IgD-negative memory B cell (primary cell): Measurements from ENCODE around the gene METRNL. TPM values are rescaled to one million over a fixed set of nuclear protein-coding genes. Genes with fewer than 3 reads are reported as not detected.
A peak's percentile ranks its signal among the peaks of the same experiment; 100 is the strongest.

Source experiments
- H3K27ac Mint-ChIP-seq, 3 donors: one replicate each; pipeline ENCODE4 v1.8.0; 2020 to 2022; ENCODE audit warnings: mild to moderate bottlenecking in 3 of 3, mixed read lengths in 3 of 3, moderate library complexity in 1 of 3
- H3K27me3 Mint-ChIP-seq: one replicate; pipeline ENCODE4 v1.8.0; 2021; ENCODE audit warnings: mixed read lengths
- H3K36me3 Mint-ChIP-seq: one replicate; pipeline ENCODE4 v1.8.0; 2020; ENCODE audit warnings: mild to moderate bottlenecking, mixed read lengths
- H3K4me1 Mint-ChIP-seq, 3 donors: one replicate each; pipeline ENCODE4 v1.8.0; 2020 to 2022; ENCODE audit warnings: mixed read lengths in 3 of 3, mild to moderate bottlenecking in 1 of 3
- H3K4me3 Mint-ChIP-seq, 4 donors: one replicate each; pipeline ENCODE4 v1.8.0; 2020 to 2022; ENCODE audit warnings: mild to moderate bottlenecking in 4 of 4, mixed read lengths in 4 of 4, moderate library complexity in 3 of 4
- H3K9me3 Mint-ChIP-seq, 3 donors: one replicate each; pipeline ENCODE4 v1.8.0; 2020 to 2021; ENCODE audit warnings: mixed read lengths in 3 of 3, mild to moderate bottlenecking in 1 of 3
- polyA plus RNA-seq: library from polyadenylated mRNA; unstranded; fragments of 300-500 nt; fragmentation: Illumina TruSeq; gene quantifications from one replicate; pipeline ENCODE4 v1.2.3, GENCODE V29; 2021

METRNL gene
- polyA plus RNA-seq, 1 donor from 2014 or later, result 2.1 TPM

DNA sequence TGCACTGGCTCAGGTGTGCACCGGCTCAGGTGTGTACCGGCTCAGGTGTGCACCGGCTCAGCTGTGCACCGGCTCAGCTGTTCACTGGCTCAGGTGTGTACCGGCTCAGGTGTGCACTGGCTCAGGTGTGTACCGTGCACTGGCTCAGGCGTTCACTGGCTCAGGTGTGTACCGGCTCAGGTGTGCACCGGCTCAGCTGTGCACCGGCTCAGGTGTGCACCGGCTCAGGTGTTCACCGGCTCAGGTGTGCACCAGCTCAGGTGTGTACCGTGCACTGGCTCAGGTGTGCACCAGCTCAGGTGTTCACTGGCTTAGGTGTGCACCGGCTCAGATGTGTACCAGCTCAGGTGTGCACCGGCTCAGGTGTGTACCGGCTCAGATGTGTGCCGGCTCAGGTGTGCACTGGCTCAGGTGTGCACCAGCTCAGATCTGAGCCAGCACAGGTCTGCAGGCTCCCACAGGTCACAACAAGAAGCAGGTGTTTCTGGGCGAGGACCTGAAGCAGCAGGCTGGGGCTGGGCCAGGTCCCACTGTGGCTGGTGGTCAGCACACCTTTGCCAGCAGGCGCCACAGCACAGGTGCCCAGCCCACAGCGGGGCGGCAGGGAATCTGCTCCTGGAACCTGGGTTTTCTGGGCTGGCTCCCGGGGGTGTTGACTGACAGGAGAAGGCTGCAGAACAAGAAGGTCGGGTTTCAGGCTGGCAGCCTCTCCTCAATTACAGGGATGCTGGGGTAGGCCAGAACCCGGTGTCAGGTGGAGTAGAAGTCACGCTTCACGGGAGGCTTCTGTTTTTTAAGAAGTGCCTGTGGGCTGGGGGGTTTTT, 17.2 kb downstream of the METRNL start:
- H3K9me3 Mint-ChIP-seq, result no peaks in the 10 kb centered on the region
- H3K4me1 Mint-ChIP-seq, result peaks cover 5 to 17% (median 5%) of the 10 kb centered on the region in 3 donors
- no peaks in the 10 kb centered on the region for H3K36me3 Mint-ChIP-seq
- H3K27me3 Mint-ChIP-seq, result peaks cover 11% of the 10 kb centered on the region
- peak overlapping the region in 2 of 3 donors; percentile 62 to 84 for H3K27ac Mint-ChIP-seq
- no peak overlapping the region for H3K4me3 Mint-ChIP-seq

DNA sequence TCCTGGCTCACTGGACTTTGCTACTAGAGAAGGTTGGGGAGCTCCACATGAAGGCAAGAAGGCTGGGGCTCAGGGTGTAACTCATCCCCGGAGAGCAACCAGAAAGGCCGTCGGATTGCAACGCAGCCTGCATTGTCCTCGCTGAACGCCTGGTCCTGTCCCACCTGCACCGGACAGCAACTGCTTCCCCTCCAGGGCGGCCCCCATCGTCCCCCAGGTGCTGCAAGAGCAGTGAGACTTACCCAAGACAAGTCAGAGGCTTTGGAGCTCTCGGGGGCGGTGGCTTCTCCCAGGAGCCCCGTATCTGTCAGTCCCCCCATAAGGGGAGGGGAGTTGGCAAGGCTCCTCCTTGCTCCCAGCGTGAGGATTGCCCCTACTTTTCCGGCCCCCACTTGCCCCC, 18.4 kb downstream of the METRNL start:
- peaks cover 5 to 17% (median 5%) of the 10 kb centered on the region in 3 donors for H3K4me1 Mint-ChIP-seq
- H3K36me3 Mint-ChIP-seq, result no peaks in the 10 kb centered on the region
- H3K4me3 Mint-ChIP-seq, result peak overlapping the region in 1 of 4 donors; percentile 60
- H3K27me3 Mint-ChIP-seq, result peaks cover 11% of the 10 kb centered on the region
- H3K27ac Mint-ChIP-seq, result peak overlapping the region in 1 of 3 donors; percentile 78
- no peaks in the 10 kb centered on the region for H3K9me3 Mint-ChIP-seq

DNA sequence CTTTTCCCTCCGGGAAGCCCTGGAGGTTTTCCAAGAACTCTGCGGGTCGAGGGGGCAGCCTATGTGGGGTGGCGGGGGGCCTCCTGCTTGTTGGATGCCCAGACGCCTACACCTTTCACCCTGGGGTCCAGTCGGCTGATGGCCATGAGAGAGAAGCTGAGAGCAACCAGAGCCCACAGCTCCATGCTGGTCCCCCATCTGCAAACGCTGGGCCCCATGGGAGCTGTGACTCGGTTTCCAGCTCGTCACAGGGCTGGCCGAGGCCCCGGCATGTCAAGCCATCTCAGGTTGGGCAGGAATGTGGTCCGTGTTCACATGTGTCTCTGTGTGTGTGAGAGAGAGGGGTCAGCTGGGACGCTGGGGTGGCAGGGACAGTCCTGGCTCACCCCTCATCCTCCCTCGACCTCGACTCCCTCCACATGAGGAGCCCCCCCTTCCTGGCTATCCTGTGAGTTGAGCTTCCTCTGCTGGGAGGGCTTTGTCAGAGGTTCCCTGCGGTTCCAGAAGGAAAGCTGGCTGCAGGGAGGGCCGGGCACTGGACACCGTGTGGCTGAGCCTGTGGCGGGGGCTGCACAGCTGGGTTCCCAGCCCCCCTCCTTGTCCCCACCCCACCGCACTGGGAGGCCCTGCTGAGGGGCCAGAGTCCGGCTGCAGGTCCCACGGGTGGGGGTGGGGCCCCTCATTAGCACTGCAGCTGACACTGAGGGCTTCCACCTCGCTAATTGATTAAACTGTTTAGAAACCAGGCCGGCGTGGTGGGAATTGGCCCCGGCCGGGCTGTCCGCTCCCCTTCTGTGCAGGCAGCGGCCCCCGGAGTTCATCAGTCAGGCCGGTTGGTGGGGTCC, 19.1 kb downstream of the METRNL start:
- Mint-ChIP-seq H3K27me3 (peaks cover 11% of the 10 kb centered on the region), H3K36me3 (no peaks in the 10 kb centered on the region), H3K27ac (peak overlapping the region in 1 of 3 donors; percentile 78), H3K4me3 (peak overlapping the region in 1 of 4 donors; percentile 66), H3K4me1 (peaks cover 5 to 17% (median 5%) of the 10 kb centered on the region in 3 donors), H3K9me3 (no peaks in the 10 kb centered on the region)

DNA sequence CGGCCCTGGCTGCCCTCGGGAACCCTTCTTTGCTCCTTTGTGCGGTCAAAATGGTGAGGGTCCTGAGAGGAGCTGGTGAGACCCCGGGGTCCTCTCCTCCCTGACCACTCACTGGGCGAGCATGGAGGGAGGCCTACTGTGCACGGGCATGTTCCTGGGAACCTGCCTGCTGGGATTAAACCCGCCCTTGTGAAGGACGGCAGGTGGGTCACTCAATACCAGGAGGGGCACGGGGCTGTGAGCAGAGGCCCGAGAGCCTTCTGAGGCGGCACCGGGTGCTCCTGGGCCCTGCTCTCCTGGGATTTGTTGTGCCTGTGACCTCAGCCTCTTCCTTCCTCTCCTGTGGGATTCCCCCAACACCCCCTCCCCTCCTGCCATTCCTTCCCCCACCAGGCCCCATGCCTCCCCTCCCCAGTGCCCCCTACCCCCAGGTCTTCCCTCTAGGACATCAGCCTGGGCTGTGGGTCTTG, 19.7 kb downstream of the METRNL start:
- Mint-ChIP-seq H3K36me3 (no peaks in the 10 kb centered on the region), H3K27me3 (peaks cover 11% of the 10 kb centered on the region), H3K9me3 (no peaks in the 10 kb centered on the region), H3K27ac (peak overlapping the region in 2 of 3 donors; percentile 39 to 58), H3K4me1 (peaks cover 5 to 17% (median 6%) of the 10 kb centered on the region in 3 donors), H3K4me3 (peak overlapping the region in 2 of 4 donors; percentile 75 to 85)

DNA sequence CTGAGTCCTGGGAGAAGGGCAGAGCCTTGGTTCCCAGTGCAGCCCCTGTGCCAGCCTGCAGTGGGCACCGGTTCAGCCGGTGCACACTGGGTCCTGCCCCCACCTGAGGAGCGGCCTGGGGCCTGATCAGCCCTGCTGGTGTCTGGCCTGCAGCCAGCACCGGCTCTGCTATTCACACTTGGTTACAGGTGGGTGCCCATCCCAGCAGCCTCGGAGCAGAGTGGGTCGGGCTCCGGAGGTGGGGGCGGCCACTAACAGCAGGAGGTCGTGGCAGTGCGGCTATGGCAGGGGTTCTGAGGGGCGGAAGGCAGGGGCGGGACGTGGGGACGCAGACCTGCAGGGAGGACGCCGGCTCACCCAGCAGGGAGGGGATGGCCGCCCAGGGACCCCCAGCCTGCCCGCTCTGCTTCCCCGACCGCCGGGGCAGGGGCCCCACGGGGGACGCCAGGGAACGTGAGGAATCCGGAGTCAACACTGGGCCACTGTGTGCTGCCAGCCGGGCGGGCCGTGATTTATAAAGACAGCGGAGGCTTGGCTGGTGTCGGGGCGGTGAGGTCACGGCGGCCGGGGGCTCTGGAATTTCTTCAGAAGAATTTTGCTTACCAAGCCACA, 20.3 kb downstream of the METRNL start:
- Mint-ChIP-seq H3K4me1 (peaks cover 5 to 17% (median 6%) of the 10 kb centered on the region in 3 donors), H3K27me3 (peaks cover 11% of the 10 kb centered on the region), H3K4me3 (peak overlapping the region in 3 of 4 donors; percentile 64 to 88 (median 85)), H3K27ac (peak overlapping the region in 2 of 3 donors; percentile 39 to 58), H3K36me3 (no peaks in the 10 kb centered on the region), H3K9me3 (no peaks in the 10 kb centered on the region)

DNA sequence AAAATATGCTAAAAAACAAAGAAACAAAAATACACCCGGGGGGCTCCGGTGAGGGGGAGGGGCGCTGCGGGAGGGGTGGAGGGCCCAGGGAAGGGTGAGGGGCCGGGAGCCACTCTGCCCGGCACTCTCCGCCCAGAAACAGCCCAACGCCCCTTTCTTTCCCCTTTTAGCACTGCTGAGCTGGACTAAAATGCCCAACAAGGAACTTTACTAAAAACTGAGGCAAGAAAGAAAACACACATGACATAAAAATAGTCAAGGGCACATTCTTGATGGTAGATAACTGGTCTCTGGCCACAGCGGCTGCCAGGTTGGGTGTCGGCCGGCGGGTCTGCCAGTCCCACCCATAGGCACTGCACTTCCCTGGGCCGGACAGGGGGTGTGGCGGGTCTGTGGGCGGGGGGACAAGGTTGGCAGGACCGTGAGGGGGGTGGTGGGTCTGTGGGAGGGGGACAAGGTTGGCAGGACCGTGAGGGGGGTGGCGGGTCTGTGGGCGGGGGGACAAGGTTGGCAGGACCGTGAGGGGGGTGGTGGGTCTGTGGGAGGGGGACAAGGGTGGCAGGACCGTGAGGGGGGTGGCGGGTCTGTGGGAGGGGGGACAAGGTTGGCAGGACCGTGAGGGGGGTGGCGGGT, 20.9 kb downstream of the METRNL start:
- peak overlapping the region in 2 of 3 donors; percentile 56 to 64 for H3K27ac Mint-ChIP-seq

DNA sequence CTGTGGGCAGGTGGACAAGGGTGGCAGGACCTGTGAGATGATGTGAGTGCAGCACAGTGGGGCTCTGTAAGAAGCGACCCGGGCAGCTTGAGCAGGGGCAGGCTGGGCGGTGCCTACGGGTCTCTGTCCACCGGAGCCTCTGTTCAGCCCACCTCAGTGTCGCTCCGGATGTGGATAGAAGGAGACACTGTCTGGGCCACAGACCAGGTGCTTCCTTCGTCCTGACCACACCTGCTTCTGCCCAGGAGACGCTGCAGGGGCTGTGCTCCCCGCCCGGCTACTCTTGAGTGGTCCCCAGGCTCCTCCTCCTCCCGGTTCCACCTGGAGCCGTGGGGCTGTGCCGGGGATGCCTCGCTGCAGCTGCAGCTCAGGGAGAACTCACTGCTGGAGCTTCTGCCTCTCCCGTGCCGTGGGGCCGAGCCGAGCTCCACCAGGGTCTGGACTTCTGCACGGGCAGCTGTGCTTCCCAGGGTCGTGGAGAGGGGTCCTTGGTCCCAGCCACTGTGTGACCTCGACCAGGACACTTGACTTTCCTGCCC, 21.5 kb downstream of the METRNL start:
- Mint-ChIP-seq H3K9me3 (no peaks in the 10 kb centered on the region), H3K4me1 (peaks cover 5 to 17% (median 6%) of the 10 kb centered on the region in 3 donors), H3K27me3 (peaks cover 11% of the 10 kb centered on the region), H3K27ac (peak overlapping the region in 2 of 3 donors; percentile 56 to 64), H3K4me3 (peak overlapping the region; percentile 38 to 78 (median 61)), H3K36me3 (no peaks in the 10 kb centered on the region)

More for the DNA sequence above, 20.9 kb downstream of the METRNL start:
- Mint-ChIP-seq H3K36me3 (no peaks in the 10 kb centered on the region), H3K4me3 (peak overlapping the region; percentile 34 to 85 (median 58)), H3K27me3 (peaks cover 11% of the 10 kb centered on the region), H3K9me3 (no peaks in the 10 kb centered on the region), H3K4me1 (peaks cover 5 to 17% (median 6%) of the 10 kb centered on the region in 3 donors)

DNA sequence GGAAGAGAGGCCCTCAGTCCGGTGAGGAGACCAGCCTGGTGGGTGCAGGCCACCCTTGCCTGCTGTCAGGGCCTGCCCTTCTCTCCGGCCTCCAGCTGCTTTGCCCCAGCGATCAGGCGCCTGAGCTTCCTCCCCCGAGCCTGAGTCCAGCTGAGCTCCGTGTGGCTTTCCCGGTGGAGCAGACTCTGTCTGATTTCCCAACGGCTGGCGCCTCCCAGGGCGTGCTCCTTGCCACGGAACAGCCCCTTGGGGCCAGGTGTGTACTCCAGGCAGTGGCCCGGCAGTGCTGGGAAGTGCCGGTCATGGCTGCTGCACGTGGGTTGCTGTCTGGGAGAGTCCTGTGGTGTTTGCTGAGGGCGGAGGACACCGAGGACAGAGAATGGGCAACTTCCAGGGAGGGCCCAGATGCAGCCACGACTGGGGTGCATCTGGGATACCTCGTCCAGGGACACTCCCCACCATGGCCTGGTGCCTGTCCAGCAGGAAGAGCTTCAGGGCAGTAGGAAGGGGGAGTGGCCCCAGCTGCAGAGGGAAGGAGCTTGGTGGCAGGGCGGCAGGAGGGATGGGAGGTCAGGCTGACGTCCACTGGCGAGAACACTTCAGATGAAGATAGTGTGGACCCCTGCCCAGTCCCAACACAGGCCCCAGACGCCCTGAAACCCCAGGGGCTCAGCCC, 22.5 kb downstream of the METRNL start:
- Mint-ChIP-seq H3K36me3 (no peaks in the 10 kb centered on the region), H3K27ac (no peak overlapping the region)

DNA sequence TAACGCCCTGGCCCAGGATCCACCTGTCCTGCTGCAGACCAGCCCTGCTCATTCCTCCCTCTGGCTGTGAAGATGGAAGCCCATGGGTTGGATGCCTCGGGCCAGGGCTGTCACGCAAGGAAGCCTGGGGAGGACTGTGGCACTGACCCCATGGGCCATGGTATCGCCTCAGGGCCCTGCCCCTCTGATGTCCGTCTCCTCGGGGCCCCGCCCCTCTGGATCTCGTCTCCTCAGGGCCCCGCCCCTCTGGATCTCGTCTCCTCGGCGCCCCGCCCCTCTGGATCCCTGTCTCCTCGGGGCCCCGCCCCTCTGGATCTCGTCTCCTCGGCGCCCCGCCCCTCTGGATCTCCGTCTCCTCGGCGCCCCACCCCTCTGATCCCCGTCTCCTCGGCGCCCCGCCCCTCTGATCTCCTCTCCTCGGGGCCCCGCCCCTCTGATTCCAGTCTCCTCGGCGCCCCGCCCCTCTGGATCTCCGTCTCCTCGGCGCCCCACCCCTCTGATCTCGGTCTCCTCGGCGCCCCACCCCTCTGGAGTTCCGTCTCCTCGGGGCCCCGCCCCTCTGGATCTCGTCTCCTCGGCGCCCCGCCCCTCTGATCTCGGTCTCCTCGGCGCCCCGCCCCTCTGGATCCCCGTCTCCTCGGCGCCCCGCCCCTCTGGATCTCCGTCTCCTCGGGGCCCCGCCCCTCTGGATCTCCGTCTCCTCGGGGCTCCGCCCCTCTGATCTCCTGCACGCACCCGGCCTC, 24.0 kb downstream of the METRNL start:
- no peak overlapping the region for H3K27ac Mint-ChIP-seq
- peaks cover 5 to 15% (median 8%) of the 10 kb centered on the region in 3 donors for H3K4me1 Mint-ChIP-seq
- no peaks in the 10 kb centered on the region for H3K36me3 Mint-ChIP-seq
- H3K4me3 Mint-ChIP-seq, result peak overlapping the region in 1 of 4 donors; percentile 37
- H3K27me3 Mint-ChIP-seq, result peaks cover 11% of the 10 kb centered on the region
- no peaks in the 10 kb centered on the region for H3K9me3 Mint-ChIP-seq

More for the DNA sequence above, 22.5 kb downstream of the METRNL start:
- H3K4me3 Mint-ChIP-seq, result no peak overlapping the region
- H3K4me1 Mint-ChIP-seq, result peaks cover 5 to 17% (median 6%) of the 10 kb centered on the region in 3 donors
- H3K27me3 Mint-ChIP-seq, result peaks cover 11% of the 10 kb centered on the region
- H3K9me3 Mint-ChIP-seq, result no peaks in the 10 kb centered on the region

DNA sequence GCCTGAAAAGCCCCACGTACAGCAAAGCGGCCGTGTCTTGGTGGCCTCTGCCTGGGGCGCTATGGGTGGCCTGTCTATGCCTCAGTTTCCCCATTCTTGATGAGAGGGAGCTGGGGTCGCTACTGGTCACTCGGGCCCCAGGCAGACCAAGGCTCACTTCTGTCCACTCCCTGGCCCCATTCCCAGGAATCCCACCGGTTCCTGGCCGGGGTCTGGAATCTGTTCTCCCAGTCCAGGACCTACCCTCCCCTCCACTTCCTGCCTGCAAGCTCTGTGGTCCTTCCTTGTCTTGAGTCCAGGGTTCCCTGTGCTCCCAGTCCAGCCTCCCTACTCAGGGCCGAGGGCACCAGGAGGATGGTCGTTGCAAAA, 24.5 kb downstream of the METRNL start:
- no peaks in the 10 kb centered on the region for H3K9me3 Mint-ChIP-seq
- H3K4me3 Mint-ChIP-seq, result peak overlapping the region in 1 of 4 donors; percentile 78
- H3K36me3 Mint-ChIP-seq, result no peaks in the 10 kb centered on the region
- peaks cover 5 to 15% (median 8%) of the 10 kb centered on the region in 3 donors for H3K4me1 Mint-ChIP-seq
- no peak overlapping the region for H3K27ac Mint-ChIP-seq
- H3K27me3 Mint-ChIP-seq, result peaks cover 15% of the 10 kb centered on the region

DNA sequence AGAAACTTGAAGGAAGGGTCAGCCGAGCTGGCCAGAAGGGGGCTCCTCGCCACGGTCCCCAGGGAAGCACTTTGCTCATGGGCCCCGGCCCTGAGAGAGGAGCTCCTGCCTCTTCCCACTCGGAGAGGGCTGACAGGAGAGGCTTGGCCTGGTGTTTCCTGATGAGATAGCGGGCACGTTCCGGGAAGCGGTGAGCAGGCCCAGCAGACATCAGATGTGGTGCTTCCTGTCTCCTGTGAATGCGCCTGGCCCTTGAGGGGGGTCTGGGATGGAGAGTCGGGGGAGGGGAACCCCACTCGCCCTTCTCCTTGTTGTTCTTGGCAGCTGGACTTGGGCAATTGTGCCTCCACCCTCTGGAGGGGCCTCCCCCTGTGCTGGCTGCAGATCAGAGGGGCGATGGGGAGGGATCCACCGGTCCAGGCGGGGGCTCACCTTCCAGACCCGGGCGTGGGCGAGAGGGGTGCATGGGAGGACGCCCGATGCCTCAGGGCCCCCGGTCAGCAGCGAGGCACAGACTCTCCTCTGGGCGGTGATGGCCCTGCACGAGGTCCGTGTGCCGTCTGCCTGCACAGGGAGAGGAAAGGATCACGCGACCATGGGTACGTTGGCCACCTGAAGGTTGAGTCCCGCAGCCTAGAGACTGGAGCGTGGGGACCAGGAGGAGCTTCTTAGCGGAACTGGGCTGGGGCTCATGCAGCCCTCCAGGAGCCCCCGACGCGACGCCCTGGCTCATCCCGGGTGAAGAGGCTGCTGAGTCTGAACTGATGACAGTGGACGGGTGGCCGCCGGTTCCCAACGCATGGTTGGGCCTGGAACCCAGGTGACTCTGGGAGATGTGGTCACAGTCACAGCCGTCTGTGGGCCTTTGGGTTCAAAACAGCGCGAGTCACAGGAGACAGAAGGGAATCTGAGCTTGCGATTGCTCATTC, 25.4 kb downstream of the METRNL start:
- Mint-ChIP-seq H3K4me3 (peak overlapping the region in 1 of 4 donors; percentile 63), H3K27ac (peak overlapping the region in 1 of 3 donors; percentile 31), H3K36me3 (no peaks in the 10 kb centered on the region), H3K9me3 (no peaks in the 10 kb centered on the region), H3K27me3 (peaks cover 12% of the 10 kb centered on the region), H3K4me1 (peaks cover 5 to 13% (median 8%) of the 10 kb centered on the region in 3 donors)

DNA sequence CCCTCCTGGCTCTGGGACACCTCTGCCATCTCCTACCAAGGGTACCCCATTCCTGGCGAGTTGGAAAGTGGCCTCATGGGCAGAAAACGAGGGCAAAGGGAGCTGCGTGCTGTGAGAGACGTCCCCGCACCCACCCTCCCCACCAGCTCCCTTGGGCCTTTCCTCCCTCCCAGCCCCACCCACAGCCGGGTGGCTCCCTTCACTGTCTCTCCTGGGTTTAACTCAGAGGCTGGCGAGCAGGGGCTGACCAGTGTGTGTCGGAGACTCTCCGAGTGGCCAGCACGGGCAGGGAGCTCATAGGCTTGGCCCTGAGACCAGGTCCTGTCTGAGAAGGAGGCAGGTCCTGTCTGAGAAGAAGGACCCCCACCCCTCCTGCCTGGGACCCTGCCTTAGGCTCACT, 26.1 kb downstream of the METRNL start:
- Mint-ChIP-seq H3K27ac (no peak overlapping the region), H3K4me3 (no peak overlapping the region), H3K36me3 (no peaks in the 10 kb centered on the region), H3K4me1 (peaks cover 0 to 9% (median 6%) of the 10 kb centered on the region in 3 donors), H3K9me3 (no peaks in the 10 kb centered on the region), H3K27me3 (peaks cover 11% of the 10 kb centered on the region)
